NCI-H2171 treated with DMSO at 0.1 percent for 48 hours (cell line): ENCODE measurements around the gene BANF2.
A peak's percentile ranks its signal among the peaks of the same experiment; 100 is the strongest.

Source experiments
- DNase-seq: peaks from one replicate; lab custom pipeline; 2025; lab: John Stamatoyannopoulos, UW

The BANF2 gene

GRCh38 chr20:17735959-17736621 is 36.3 kb downstream of the BANF2 start:
- DNase-seq = no peak

DNA sequence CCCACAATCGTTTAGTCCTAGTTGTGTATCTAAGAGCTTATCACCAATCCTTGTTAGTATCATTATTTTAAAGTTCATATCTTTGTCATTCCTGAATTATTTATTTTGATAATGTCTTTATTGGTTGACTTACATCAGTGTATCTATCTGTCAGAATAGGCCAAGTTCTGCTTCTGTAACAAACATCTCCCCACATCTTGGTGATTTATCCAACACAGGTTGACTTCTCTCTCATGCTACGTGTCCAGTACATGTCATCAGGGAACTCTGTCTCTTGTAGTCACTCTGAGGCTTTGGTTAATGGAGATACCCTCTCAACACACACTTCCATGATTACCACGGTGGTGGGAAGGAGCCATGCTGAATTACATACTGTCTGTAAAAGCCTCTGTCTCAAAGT is 38.4 kb downstream of the BANF2 start:
- DNase-seq = no peak

DNA sequence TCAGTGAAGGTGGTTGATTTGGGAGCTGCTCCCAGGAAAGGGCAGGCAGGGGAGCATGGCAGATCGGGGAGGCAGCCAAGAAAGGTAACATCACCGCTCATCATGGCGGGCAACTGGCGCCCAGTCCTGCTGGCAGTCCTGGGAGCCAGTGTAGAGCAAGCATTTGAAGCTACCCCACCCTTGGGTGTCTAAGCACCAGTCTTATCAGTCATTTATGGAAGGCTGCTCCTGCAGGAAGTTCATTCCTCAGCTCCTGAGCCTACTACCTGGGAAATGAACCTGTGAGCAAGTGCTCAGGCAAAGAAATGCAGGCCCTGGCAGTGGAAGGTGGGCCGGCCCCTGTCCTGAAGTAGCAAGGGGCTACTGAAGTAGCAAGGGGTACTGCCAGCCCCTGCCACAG is 41.5 kb downstream of the BANF2 start:
- DNase-seq = no peak

- no peak for DNase-seq
These were observed 43.0 kb downstream of the BANF2 start for GRCh38 chr20:17742731-17743130.

GRCh38 chr20:17743677-17744076 is 43.9 kb downstream of the BANF2 start:
- no peak for DNase-seq

GRCh38 chr20:17747431-17747846 is 47.7 kb downstream of the BANF2 start:
- DNase-seq = no peak

GRCh38 chr20:17748279-17748678 is 48.5 kb downstream of the BANF2 start:
- no peak for DNase-seq

DNA sequence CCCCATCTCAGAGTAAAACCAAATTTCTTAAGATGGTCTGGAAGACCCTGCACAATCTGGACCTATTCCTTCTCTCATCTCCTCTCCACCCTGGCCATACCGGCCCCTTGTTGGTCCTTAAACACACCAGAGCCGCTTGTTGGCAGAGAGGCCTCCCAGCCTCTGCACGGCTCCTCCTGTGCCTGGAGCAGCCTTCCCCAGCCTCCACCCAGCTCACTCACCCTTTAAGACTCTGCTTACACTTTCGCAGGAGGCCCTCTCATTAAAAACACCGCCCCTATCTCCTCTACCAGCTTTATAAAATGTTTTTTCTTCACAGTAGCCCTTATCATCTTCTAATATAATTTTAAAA is 49.8 kb downstream of the BANF2 start:
- no peak for DNase-seq

DNA sequence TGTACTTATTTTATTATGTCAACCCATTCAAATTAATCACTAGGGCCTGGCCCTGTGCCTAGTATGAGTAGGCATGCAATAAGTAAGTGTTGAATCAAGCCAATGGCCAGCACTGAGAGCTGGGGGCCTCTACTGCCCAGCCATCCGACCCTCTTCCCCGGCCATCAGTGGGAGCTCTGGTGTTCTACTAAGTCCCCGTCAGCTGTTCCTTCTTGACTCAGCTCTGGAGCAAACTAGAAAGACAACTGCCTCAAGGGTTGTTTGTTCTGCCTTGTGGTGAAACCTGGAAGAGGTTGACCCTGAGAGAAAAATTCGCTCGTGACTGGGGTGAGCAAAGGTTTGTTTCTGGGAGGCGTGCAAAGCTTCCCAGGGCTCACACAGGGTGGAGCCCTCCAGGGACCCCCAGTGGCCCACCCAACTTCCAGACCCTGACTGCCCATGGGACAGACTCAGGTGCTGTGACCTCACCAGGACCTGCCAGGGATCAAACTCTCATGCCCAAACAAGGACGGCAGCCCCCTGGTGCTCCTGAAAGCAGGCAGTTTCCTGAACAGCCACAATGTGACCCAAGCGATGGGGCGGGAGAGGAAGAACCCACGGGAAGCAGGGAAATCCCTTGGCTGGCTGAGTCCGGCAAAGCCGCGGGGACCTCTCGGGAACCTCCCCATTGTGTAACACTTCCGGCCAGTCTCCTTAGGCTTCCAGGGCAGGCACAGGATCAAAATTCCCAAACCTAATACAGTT is 50.4 kb downstream of the BANF2 start:
- no peak for DNase-seq

- no peak for DNase-seq
These were observed 50.9 kb downstream of the BANF2 start for GRCh38 chr20:17750722-17751045.

GRCh38 chr20:17751640-17752039 is 51.9 kb downstream of the BANF2 start:
- no peak for DNase-seq

DNA sequence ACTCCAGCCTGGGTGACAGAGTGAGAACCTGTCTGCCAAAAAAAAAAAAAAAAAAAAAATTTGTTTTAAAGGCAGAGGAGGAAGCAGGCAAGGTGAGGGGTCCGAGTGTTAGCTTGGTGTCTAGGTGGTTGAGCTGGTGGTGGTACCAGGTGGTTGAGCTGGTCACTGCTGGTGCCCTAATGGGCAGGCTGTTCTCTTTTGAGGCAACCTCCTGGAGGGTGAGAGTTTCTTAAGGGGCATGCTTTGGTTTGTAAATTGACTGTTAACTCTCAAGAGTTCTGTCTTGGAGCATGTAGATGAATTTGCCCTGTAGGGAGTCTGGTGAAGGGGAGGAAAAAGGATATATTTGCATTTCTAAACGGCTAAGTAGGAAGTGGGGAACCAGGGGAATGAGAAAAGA is 52.7 kb downstream of the BANF2 start:
- no peak for DNase-seq

DNA sequence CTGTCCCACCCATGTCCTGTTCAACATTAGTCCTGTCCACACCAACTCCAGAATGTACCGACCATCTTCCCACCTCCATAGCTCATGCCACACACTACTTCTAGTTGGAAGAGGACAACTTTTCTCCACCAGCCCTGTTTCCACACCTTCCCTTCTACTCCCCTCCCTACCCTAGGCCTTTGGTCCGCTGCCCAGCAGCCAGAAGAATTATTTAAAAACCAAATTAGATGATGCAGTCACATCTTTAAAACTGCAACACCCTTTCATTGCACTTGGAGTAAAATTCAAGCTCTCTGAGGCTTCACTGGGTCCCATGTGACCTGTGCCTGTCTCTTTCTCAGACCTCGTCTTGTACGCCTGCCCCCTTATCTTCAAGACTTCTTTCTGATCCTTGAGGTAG is 53.8 kb downstream of the BANF2 start:
- DNase-seq = no peak

- DNase-seq = no peak
These were observed 56.8 kb downstream of the BANF2 start for GRCh38 chr20:17756529-17756928.

- DNase-seq = no peak
These were observed 57.7 kb downstream of the BANF2 start for GRCh38 chr20:17757496-17757895.

DNA sequence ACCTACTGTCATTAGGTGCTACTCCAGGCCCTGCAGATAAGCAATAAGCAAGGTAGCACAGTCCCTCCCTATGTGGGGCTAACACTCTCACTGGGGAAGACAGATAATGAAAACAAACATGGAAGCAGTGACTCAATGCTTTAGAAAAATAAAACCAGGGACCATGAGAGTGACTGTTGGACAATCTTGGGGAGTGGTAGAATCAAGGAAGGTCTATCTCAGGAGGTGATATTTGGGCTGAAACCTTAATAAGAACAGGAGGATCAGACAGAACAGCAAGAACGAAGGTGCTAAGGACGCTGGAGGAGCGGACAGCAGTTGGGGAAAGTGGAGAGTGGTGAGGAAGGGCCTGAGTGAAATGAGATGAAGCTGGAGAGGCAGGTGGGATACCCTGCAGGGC is 58.2 kb downstream of the BANF2 start:
- no peak for DNase-seq

DNA sequence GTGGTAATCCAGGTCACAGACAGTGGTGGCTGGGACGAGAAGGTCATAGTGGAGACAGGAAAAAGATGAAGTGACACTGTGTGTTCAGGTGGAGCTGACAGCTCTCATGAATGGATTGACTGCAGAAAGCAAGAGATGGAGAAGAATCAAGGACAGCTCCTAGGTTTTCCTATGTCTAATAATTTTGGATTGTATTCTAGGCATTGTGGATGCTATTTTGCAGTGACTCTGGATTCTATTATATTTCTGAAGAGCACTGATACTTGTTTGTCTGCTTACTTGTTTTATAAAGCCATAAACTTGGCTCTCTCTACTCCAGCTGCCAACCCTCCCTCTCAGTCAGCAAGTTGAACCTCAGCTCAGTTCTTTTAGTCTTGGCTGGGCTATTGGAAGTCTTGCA is 58.7 kb downstream of the BANF2 start:
- DNase-seq = no peak

GRCh38 chr20:17759449-17759848 is 59.7 kb downstream of the BANF2 start:
- DNase-seq = no peak

DNA sequence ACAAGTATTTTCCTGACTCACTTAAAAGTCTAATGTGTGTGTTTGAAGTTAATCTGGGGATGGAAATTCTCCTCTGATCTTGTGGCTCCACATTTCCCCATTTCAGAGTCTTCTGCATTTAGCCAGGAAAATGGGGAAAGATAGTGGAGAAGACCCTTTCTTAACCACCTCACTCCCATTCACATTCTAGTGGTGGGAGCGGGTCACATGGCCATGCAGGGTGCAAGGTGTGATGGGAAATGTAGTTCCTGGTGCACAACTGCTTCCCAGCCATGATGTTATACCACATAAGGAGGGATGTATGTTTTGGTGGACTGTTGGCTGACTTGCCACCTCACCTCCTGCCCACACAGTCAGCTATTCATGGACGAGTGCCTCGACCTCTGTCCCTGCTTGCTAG is 61.8 kb downstream of the BANF2 start:
- peak; percentile 19 for DNase-seq

- peak; percentile 5 for DNase-seq
These were observed 62.6 kb downstream of the BANF2 start for GRCh38 chr20:17762243-17762872.

DNA sequence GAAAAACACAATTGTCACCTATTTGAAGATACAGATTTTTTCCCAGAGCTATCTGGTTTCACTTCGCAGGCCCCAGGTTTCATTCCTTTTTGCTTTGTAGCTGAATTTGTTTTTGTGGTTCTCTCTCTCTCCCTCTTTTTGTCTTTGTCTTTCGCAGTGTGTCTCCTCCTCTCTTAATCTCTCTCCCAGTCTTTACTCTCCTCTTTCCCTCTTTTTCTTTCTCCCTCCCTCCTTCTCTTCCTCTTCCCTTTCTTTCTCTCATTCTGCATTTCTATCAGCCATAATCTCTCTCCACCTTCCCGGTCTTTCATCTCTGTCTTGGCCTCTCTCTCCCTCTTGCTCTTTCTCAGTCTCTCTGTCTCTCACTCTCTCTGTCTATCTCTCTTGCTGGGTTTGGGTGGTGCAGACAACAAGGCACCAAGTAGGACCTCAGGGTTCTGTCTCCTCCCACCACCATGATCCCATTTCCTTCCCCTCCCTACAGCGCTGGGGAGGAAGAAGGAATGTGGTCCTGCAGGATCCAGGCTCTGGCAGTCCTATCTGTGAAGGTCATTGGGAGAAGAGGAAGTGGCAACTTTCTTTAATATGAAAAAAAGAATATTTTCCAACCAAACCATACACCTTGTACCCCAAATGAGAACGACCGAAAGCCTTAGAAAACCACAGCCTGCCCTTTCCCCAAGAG is 63.2 kb downstream of the BANF2 start:
- DNase-seq = no peak

DNA sequence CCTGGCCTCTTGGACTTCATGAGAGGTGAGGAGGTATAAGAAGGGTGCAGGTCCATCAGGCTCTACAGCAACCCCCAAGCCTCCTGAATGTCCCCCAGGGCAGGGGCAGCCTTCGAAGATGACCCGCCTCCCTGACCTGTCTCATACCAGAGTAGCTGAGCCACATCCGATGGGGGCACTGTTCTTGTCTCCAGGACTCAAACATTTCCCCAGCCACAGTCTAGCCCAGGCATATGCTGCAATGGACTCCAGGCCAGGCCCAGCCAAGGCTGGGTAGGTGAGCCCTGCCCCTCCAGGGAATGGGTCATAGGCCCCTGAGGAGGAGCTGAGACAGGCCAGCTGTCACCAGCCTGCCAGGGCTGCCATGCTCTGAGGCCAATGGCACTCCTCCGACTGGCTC is 65.3 kb downstream of the BANF2 start:
- DNase-seq = no peak

- DNase-seq = no peak
These were observed 65.8 kb downstream of the BANF2 start for GRCh38 chr20:17765584-17765983.
